HEK293T (cell line): ENCODE results near the gene HSDL2.

Source experiments
- BHLHE40 ChIP-seq: fragments of 450-650 bp; IDR thresholded peaks from 2 replicates; pipeline ENCODE4 v1.6.1; 2016; ENCODE audit warnings: mild to moderate bottlenecking, moderate library complexity, borderline replicate concordance
- ELF4 ChIP-seq: fragments of 450-650 bp; IDR thresholded peaks from 2 replicates; pipeline ENCODE4 v1.6.1; 2017; ENCODE audit warnings: antibody characterized with exemption
- FOXM1 ChIP-seq: fragments of 450-650 bp; IDR thresholded peaks from 2 replicates; pipeline ENCODE4 v1.6.1; 2017; ENCODE audit warnings: mild to moderate bottlenecking, borderline replicate concordance
- HDGF ChIP-seq: fragments of 450-650 bp; IDR thresholded peaks from 2 replicates; pipeline ENCODE4 v1.6.1; 2017; ENCODE audit warnings: antibody characterized with exemption, borderline replicate concordance
- L3MBTL2 ChIP-seq: fragments of 450-650 bp; conservative IDR thresholded peaks from 2 replicates; pipeline ENCODE4 v1.6.1; 2016; ENCODE audit warnings: mild to moderate bottlenecking
- LEF1 ChIP-seq: fragments of 450-650 bp; IDR thresholded peaks from 2 replicates; pipeline ENCODE4 v1.6.1; 2017; ENCODE audit warnings: mild to moderate bottlenecking, borderline replicate concordance
- SP1 ChIP-seq: fragments of 450-650 bp; IDR thresholded peaks from 2 replicates; pipeline ENCODE4 v1.6.1; 2017
- SUZ12 ChIP-seq: fragments of 450-650 bp; IDR thresholded peaks from 2 replicates; pipeline ENCODE4 v1.6.1; 2016; ENCODE audit warnings: mild to moderate bottlenecking
- TARDBP ChIP-seq: fragments of 450-650 bp; IDR thresholded peaks from 2 replicates; pipeline ENCODE4 v1.6.1; 2016
- ZNF384 ChIP-seq: fragments of 450-650 bp; IDR thresholded peaks from 2 replicates; pipeline ENCODE4 v1.6.1; 2016
- TF ChIP-seq, protein P1 (sequence below): fragments of 450-650 bp; IDR thresholded peaks from 2 replicates; pipeline ENCODE4 v1.6.1; 2016

DNA sequence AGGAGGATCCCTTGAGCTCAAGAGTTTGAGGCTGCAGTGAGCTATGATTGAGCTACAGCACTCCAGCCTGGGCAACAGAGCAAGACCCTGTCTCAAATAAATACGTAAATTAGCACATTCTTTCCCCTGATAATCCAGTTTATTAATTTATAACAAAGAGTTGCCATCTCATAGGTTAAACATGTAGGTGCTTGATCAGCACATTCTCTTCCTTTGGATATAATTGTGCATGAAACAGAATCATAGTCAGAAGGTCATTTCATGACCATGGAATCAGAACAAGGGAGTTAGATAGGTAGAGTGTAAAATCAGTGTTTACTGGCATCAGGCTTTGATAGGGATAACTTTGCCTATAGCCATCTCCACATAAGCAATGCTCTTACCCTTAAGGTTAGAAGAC, 63.7 kb downstream of the HSDL2 start:
- TF ChIP-seq SP1, result no peak
- no peak for TF ChIP-seq ELF4
- no peak for TF ChIP-seq ZNF384
- no peak for TF ChIP-seq FOXM1
- no peak for TF ChIP-seq HDGF
- no peak for TF ChIP-seq TARDBP
- TF ChIP-seq BHLHE40, result no peak
- no peak for TF ChIP-seq SUZ12
- TF ChIP-seq, protein P1, sequence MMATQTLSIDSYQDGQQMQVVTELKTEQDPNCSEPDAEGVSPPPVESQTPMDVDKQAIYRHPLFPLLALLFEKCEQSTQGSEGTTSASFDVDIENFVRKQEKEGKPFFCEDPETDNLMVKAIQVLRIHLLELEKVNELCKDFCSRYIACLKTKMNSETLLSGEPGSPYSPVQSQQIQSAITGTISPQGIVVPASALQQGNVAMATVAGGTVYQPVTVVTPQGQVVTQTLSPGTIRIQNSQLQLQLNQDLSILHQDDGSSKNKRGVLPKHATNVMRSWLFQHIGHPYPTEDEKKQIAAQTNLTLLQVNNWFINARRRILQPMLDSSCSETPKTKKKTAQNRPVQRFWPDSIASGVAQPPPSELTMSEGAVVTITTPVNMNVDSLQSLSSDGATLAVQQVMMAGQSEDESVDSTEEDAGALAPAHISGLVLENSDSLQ, result no peak
- TF ChIP-seq LEF1, result no peak
- no peak for TF ChIP-seq L3MBTL2
